Measurements from ENCODE around the gene HAVCR1.
"Not testable (repeated sequence)": the region's sequence is repeated elsewhere in the genome, so short reads cannot be mapped to it uniquely, and the experiment has no call there.

HAVCR1 gene

GRCh38 chr5:157059093-157059539 lies at the start of gene HAVCR1:
TSS of gene HAVCR1 (minus strand) at chr5:157059116. CDS start at chr5:157057943, 1,173 bp downstream.
- DNase-seq (ENCODE audit: low read depth): no peak

- no peak for DNase-seq (ENCODE audit: low read depth)
These were observed 48.6 kb upstream of the HAVCR1 start for GRCh38 chr5:157107508-157107907.

GRCh38 chr5:157106630-157107461 lies 47.9 kb upstream of the HAVCR1 start:
- DNase-seq (ENCODE audit: low read depth): no peak

DNA sequence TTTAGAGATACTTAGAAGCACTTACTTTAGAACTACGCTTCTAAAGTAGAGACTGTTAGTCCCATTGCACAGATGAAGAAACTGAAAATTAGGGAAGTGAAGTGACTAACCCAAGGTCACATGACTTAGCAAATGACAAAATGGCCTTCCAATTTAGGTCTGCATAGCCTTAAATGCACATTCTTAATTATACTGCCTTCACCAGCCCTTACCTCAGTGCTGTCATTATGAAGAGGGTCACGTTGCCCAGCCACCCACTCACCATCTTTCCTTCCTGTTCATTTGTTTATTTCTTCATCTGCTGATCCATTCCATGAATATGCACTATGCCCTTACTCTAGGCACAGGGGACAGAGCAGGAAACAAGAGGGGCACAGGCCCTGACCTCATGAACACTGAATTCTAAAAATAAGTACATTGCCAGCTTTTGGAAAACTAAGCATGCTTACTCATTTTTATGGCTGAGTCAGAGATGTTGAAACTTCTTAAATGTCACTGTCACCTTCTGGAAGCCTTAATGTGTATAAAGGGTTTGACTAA lies 41.3 kb upstream of the HAVCR1 start:
- DNase-seq (ENCODE audit: low read depth): no peak

DNA sequence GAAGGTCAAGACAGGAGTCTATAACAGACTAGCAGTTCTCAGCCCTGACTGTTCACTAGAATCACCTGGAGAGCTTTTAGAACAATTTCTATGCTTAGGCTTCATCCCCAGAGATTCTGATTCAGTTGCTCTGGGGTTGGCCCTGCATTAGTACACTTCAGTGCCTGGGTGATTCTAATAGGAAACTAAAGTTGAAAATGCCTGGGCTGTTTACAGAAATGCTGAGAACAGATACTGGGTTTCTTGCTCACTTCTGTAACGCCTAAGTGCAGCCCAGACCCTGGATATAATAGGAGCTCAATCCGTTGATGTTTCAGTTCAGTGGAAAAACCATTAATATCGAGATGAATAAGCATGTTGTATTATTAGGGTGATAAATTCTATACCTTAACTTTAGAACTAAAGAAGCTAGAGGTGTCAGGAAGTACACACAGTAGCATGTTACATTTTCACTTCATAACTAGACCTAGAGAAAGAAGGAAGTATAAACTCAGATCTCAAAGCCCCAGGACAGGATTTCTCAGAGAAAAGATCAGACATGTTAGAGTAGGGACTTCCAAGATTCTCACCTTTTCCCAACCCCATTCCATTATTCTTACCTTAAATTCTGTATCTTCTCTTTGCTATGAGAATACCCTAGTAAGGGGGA lies 29.6 kb upstream of the HAVCR1 start:
- no peak for DNase-seq (ENCODE audit: low read depth)

- DNase-seq (ENCODE audit: low read depth): no peak
These were observed 27.9 kb upstream of the HAVCR1 start for GRCh38 chr5:157086751-157087359.

DNA sequence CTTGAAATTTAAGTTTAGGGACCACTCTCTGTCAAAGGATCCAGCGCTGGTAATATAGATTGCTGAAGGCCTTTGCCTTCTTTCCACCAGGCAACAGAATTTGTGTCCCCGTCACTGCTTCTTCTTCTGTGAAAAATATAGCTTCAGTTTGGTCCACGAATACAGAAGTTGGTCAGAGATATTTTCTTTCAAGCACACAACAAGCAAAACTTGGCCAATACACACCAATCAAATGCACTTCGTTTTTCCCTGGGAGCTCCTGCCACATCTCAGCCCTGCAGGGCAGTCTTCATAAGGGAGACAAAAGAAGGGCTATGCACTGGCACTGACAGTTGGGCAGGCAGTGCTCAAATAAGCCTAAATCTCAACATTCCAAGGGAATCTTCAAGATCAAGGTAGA lies 27.0 kb upstream of the HAVCR1 start:
- DNase-seq (ENCODE audit: low read depth): no peak

- no peak for DNase-seq (ENCODE audit: low read depth)
These were observed 21.4 kb upstream of the HAVCR1 start for GRCh38 chr5:157080286-157080685.

DNA sequence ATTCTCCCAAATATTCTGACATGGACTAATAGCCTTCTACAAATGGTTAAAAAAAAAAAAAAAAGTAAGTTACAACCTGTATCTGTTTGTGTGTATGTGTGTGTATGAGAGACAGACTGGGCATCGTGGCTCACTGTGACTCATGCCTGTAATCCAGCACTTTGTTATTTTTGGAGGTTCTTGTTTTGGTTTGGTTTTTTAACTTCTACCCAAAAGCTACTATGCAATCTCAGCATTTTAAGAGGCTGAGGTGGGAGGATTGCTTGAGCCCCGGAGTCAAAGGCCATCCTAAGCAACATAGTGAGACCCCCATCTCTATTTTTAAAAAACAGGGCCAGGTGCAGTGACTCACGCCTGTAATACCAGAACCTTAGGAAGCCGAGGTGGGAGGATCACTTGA lies 17.6 kb upstream of the HAVCR1 start:
- DNase-seq (ENCODE audit: low read depth): peak; percentile 13

GRCh38 chr5:157072508-157072907 lies 13.6 kb upstream of the HAVCR1 start:
- no peak for DNase-seq (ENCODE audit: low read depth)

GRCh38 chr5:157069949-157070348 lies 11.0 kb upstream of the HAVCR1 start:
- DNase-seq (ENCODE audit: low read depth): no peak

GRCh38 chr5:157068785-157069184 lies 9.9 kb upstream of the HAVCR1 start:
- no peak for DNase-seq (ENCODE audit: low read depth)

- no peak for DNase-seq (ENCODE audit: low read depth)
These were observed 9.4 kb upstream of the HAVCR1 start for GRCh38 chr5:157068339-157068738.

GRCh38 chr5:157067005-157067404 lies 8.1 kb upstream of the HAVCR1 start:
- DNase-seq (ENCODE audit: low read depth): no peak

GRCh38 chr5:157066080-157066479 lies 7.2 kb upstream of the HAVCR1 start:
- DNase-seq (ENCODE audit: low read depth): no peak

DNA sequence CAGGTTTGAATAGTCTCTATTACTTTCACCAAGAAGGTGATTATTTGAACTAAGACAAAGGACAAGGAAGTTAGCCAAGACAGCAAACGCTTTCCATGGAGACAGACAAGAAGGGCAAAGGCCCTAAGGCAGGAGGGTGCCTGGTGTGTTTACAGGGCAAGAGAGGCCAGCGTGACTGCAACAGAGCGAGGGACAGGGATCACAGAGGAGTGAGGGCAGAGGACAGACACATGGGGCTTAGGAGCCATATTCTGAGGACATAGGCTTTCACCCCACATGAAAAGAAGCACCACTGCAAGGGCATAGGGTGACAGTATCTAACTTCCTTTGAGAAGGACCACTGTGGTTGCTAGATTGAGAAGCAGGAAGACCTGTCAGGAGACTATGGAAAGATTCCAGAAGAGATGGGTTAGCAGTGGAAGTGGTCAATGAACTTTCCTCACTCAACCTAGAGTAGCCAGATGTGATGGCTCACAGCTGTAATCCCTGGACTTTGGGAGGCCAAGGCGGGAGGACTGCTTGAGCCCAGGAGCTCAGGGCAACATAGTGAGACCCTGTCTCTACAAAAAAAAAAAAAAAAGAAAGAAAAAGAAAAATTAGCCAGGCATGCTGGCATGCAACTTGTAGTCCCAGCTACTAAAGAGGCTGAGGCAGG lies 5.0 kb upstream of the HAVCR1 start:
- no peak for DNase-seq (ENCODE audit: low read depth)

DNA sequence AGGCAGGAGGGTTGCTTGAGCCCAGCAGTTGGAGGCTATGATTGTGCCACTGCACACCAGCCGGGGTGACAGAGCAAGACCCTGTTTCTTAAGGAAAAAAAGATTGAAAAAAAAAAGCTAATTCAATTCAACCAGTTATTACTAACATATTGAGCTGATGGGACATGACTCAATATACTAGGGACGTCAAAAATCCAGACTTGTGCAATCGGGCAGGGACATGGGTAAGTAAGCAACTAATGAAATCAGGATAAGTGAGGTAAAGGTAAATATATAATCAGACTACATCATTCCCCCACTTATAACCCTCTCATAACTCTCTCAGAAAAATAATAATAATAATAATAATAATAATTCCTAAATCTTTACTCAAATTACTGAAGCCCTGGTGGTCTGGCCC lies 975 bp upstream of the HAVCR1 start:
- no peak for DNase-seq (ENCODE audit: low read depth)

DNA sequence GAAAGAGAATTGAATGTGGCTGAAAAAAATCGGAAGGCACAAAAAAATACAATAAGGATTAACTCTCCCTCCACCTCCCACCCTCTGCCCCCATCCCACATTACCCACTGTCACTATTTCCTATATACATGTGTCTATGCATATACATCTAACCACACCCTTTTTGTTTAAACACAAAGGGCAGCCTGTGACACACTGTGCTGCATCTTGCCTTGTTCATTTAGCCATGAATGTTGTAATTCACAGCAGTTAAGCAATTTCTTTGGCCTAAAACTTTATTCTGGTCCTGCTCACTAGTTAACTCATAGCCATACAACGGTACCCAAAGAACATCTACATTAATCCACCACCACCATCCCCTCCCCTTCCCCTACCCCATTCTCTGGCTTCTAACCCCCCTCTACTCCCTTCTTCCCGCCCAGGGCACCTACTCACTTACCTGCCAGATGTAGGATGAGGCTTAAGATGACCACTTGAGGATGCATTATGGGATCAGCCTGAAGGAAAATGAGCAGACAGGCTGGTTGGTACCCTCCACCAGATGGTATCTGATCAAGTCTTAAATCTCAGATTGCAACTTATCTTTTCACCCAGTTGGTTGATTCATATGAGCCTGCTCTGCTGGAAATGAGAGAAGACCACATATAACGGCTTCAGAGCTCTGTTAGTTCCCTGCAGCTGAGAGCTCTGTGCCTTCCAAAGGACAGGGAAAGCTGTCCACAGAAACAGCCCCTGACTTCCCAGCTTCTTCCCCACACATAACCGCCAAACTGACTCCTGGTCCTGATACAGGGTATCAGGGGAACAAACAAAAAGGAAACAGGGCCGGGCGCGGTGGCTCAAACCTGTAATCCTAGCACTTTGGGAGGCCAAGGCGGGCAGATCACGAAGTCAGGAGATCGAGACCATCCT lies 1.2 kb downstream of the HAVCR1 start:
- DNase-seq (ENCODE audit: low read depth): no peak

- DNase-seq (ENCODE audit: low read depth): not testable (repeated sequence)
These were observed 2.1 kb downstream of the HAVCR1 start for GRCh38 chr5:157056848-157057247.

DNA sequence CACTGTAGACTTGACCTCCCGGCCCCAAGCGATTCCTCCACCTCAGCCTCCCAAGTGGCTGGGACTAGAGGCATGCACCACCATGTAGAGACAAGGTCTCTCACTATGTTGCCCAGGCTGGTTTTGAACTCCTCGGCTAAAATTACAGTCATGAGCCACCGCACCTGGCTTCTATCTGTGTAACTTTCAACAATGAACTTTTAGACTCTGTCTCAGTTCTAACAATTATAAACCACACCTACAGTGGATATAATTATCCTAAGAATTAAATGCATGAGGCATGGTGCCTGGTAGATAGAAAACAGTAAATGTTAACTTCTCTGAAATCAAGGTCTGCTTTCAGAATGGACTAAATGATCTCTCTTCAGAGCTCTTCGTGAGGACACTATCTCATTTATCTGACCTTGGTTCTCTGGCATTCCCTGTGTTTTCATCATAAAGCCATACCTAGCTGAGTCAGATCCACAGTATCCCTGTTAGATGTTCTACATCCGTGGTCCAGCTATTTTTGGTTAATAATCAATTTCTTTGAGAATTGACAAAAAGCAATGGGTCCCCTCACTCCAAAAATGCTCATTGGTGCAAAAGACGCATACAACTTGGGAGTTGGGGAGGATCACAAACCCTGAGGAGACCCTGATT lies 7.2 kb downstream of the HAVCR1 start:
- no peak for DNase-seq (ENCODE audit: low read depth)

DNA sequence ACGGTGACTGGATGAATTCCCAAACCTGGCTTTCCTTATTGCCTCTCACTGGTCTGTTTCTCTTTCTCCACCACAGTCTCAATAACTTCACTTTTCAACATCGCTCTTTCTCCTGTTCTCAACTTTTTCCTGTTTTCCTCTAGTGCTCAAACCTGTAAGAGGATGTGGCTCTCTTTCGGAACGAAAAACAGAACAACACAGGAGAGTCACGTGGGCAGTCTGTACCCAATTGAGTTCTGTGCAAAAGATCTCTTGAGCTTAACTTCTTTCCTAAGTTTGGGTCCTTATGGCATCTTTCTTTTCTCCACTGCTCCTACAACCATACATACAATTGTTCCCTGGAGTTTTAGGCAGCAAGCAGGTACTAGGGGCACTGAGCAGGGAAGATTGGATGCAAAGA lies 8.9 kb downstream of the HAVCR1 start:
- no peak for DNase-seq (ENCODE audit: low read depth)
